Measurements from ENCODE around the gene P2RX7. TPM values are rescaled to one million over a fixed set of nuclear protein-coding genes. Genes with fewer than 3 reads are reported as not detected.

Gene P2RX7
- 0.05 and 0.56 TPM in 2 replicates for total RNA-seq

DNA sequence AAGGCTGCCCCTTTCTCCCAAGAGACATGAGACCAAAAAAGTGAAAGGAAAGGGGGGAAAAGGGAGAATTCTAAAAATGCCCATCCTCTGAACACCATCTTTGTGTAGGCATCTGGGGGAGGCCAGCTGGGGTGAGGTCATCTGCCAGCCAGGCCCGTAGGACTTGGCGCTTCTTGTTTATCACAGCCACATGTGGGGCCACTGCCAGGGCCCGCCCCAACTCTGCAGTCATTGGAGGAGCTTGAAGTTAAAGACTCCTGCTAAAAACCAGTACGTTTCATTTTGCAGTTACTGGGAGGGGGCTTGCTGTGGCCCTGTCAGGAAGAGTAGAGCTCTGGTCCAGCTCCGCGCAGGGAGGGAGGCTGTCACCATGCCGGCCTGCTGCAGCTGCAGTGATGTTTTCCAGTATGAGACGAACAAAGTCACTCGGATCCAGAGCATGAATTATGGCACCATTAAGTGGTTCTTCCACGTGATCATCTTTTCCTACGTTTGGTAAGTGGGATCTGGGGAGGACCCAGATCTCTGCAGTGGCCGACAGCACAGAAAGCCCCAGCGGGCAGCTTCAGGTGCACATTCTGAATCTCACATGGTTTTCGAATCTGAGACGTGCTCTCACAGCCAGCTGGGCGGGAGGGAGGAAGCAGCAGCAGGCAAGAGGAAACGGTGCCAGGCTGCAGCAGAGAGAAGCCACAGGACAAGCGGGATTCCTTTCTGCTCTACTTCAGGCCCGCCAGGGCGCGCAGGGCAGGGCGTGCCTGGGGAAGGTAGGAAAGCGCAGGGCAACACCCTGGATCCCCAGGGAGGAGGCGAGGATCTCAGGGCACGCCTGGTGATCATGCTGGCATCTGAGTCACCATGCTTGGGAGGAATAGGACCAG lies at the start of gene P2RX7:
TSS of gene P2RX7 (plus strand) at position 276 of the 881 bp plus-strand sequence. CDS start at position 371, 95 bp downstream.

DNA sequence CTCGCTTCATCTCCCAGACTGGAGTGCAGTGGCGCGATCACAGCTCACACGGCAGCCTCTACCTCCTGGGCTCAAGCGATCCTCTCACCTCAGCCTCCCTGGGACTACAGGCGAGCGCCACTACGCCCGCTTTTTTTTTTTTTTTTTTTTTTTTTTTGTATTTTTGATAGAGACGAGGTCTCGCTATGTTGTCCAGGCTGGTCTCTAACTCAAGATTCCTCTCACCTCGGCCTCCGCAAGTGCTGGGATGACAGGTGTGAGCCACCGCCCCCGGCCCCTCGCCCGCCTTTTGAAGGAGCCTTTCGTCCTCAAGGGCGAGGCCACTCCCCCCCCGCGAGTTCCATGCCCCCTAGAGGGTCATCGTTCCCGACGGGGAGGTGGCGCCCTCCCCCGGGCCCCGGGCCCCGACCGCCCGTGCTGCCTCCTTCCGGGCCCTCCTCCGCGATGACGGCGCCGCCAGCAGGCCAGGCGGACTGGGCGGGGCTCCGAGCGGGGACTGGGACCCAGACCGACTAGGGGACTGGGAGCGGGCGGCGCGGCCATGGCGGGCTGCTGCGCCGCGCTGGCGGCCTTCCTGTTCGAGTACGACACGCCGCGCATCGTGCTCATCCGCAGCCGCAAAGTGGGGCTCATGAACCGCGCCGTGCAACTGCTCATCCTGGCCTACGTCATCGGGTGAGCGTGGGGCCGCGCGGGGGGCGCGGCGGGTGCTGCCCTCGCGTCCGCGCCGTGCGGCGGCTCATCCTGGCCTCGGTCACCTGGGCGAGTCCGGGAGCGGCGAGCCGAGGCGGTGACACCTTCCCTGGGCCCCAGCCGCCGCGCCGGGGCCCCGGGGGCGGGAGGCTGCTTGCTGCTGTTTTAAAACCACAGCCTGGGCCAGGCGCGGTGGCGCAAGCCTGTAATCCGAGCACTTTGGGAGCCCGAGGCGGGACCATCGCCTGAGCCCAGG lies 77.2 kb downstream of the P2RX7 start, which contains the start of gene P2RX4:
TSS of gene P2RX4 (plus strand) at position 506 of the 949 bp plus-strand sequence. CDS start at position 542, 36 bp downstream.

Other genes with a start within 250 kb of the P2RX7 start
- 14.9 and 20.9 TPM in 2 replicates for gene SPPL3, start 228.5 kb upstream of the P2RX7 start, total RNA-seq
- gene HNF1A, start 154.3 kb upstream of the P2RX7 start, total RNA-seq = not detected in 2 replicates
- 9.3 and 10.6 TPM in 2 replicates for gene C12orf43, start 116.4 kb upstream of the P2RX7 start, total RNA-seq
- 0.49 and 0.51 TPM in 2 replicates for gene OASL, start 93.6 kb upstream of the P2RX7 start, total RNA-seq
- 8.6 and 10.2 TPM in 2 replicates for gene P2RX4, start 77.3 kb downstream of the P2RX7 start, total RNA-seq
- 20.5 and 21.8 TPM in 2 replicates for gene CAMKK2, start 163.8 kb downstream of the P2RX7 start, total RNA-seq
- gene ANAPC5, start 219.5 kb downstream of the P2RX7 start, total RNA-seq = 92.9 and 106 TPM in 2 replicates